Keratinocyte (primary cell): ENCODE results near the gene CBL. TPM values are rescaled to one million over a fixed set of nuclear protein-coding genes. Genes with fewer than 3 reads are reported as not detected.

ENCODE experiments used
- DNase-seq: peaks from one replicate; pipeline ENCODE4 v3.0.0-alpha.2; 2011; ENCODE audit warnings: low read depth, missing footprints, low spot score
- FAIRE-seq: peaks from 2 replicates; lab custom pipeline; 2011; peaks lifted over from hg19 to GRCh38; lab: Jason Lieb, UNC
- H2AFZ ChIP-seq: 2 replicates; pipeline ENCODE4 v1.6.0; 2012; ENCODE audit warnings: low read length, control low read depth, inconsistent platforms; ENCODE audit not compliant: control insufficient read depth
- H3K27ac ChIP-seq: 2 replicates; pipeline ENCODE4 v1.5.1; 2011; ENCODE audit warnings: low read length; ENCODE audit not compliant: control insufficient read depth, insufficient read depth
- H3K27me3 ChIP-seq: 3 replicates; pipeline ENCODE4 v1.6.0; 2011; ENCODE audit warnings: low read length; ENCODE audit not compliant: control insufficient read depth, insufficient read depth; ENCODE audit errors: extremely low read depth
- H3K36me3 ChIP-seq, 2 experiments: 2 replicates in 1 of 2; 3 replicates in 1 of 2; pipeline ENCODE4 v1.5.1; 2011; ENCODE audit warnings: low read length in 2 of 2, mild to moderate bottlenecking in 1 of 2; ENCODE audit not compliant: control insufficient read depth in 2 of 2, insufficient read depth in 2 of 2; ENCODE audit errors: extremely low read depth in 1 of 2
- H3K4me1 ChIP-seq: 3 replicates; pipeline ENCODE4 v1.5.1; 2011; ENCODE audit warnings: low read length; ENCODE audit not compliant: control insufficient read depth, insufficient read depth; ENCODE audit errors: extremely low read depth
- H3K4me2 ChIP-seq: 3 replicates; pipeline ENCODE4 v1.6.0; 2011; ENCODE audit warnings: low read depth, low read length; ENCODE audit not compliant: control insufficient read depth, insufficient read depth; ENCODE audit errors: extremely low read depth
- H3K4me3 ChIP-seq, 3 experiments: fragments of 200-600 bp in 1 of 3; sonication (generic) in 1 of 3; 2 replicates in 2 of 3; 3 replicates in 1 of 3; pipeline ENCODE4 v1.5.1; 2011 to 2016; ENCODE audit warnings: low read length in 3 of 3, mild to moderate bottlenecking in 3 of 3, control low read depth in 2 of 3, inconsistent platforms in 1 of 3, low read depth in 1 of 3, mixed read lengths in 1 of 3, mixed run types in 1 of 3, moderate library complexity in 1 of 3; ENCODE audit not compliant: control insufficient read depth in 2 of 3, insufficient read depth in 2 of 3; ENCODE audit errors: extremely low read depth in 1 of 3
- H3K79me2 ChIP-seq: 2 replicates; pipeline ENCODE4 v1.6.0; 2012; ENCODE audit warnings: low read length; ENCODE audit not compliant: control insufficient read depth, insufficient read depth
- H3K9ac ChIP-seq: 3 replicates; pipeline ENCODE4 v1.6.0; 2011; ENCODE audit warnings: low read length; ENCODE audit not compliant: control insufficient read depth, insufficient read depth; ENCODE audit errors: extremely low read depth
- H3K9me1 ChIP-seq: 3 replicates; pipeline ENCODE4 v1.6.0; 2011; ENCODE audit warnings: low read length; ENCODE audit not compliant: control insufficient read depth, insufficient read depth; ENCODE audit errors: extremely low read depth
- H3K9me3 ChIP-seq: 2 replicates; pipeline ENCODE4 v1.5.1; 2012; ENCODE audit warnings: low read depth, low read length; ENCODE audit not compliant: control insufficient read depth
- H4K20me1 ChIP-seq: 3 replicates; pipeline ENCODE4 v1.6.0; 2011; ENCODE audit warnings: low read length; ENCODE audit not compliant: control insufficient read depth, insufficient read depth; ENCODE audit errors: extremely low read depth
- CTCF ChIP-seq, 3 experiments: IDR thresholded peaks in 1 of 3; conservative IDR thresholded peaks in 1 of 3; optimal IDR thresholded peaks in 1 of 3; 2 replicates in 2 of 3; 3 replicates in 1 of 3; pipeline versions ENCODE3 to v1.5.1; 2011; ENCODE audit warnings: low read length in 3 of 3, mild to moderate bottlenecking in 3 of 3, moderate library complexity in 2 of 3, control low read depth in 1 of 3, inconsistent platforms in 1 of 3; ENCODE audit not compliant: insufficient read depth in 2 of 3; ENCODE audit errors: extremely low read depth in 1 of 3
- EZH2 ChIP-seq: IDR thresholded peaks from one replicate; pipeline ENCODE4 v1.6.1; 2012; ENCODE audit warnings: inconsistent platforms, mild to moderate bottlenecking, low read length, moderate library complexity
- dilution Hi-C: fragments of 300-500 bp; cut with MboI; formaldehyde crosslinking; loops from one replicate; pipeline ENCODE4 v1.7.0; 2020; ENCODE audit warnings: low sequenced_read_pairs; ENCODE audit not compliant: extremely low pct_ligation_motif_present
- polyA plus RNA-seq, 5 experiments: library from polyadenylated mRNA; depleted of rRNA in 3 of 5; stranded (reverse) in 3 of 5; stranded (forward) in 1 of 5; unstranded in 1 of 5; fragments of >200 nt; gene quantifications; 1 replicate in 1 of 5; 2 replicates in 3 of 5; 3 replicates in 1 of 5; pipeline versions ENCODE4 v1.2.1 to v1.2.3, GENCODE V29; 2011 to 2012; ENCODE audit warnings: missing spikeins in 2 of 5, low read depth in 1 of 5, low replicate concordance in 1 of 5

CBL gene
- polyA plus RNA-seq, 1 donor (not counting 4 experiments of a cell fraction or from before 2014, with no cell fraction given): 14.1 TPM

GRCh38 chr11:119314726-119315125 lies 108.6 kb downstream of the CBL start:
- Histone ChIP-seq H2AFZ (no peak overlapping the region), H3K27me3 (peaks cover 6% of the 10 kb centered on the region), H3K36me3 (peaks cover under 1 to 3% of the 10 kb centered on the region in 2 experiments), H4K20me1 (no peaks in the 10 kb centered on the region), H3K4me2 (no peak overlapping the region), H3K9me3 (no peaks in the 10 kb centered on the region), H3K4me3 (no peak overlapping the region), H3K9ac (no peak overlapping the region), H3K9me1 (peaks cover 4% of the 10 kb centered on the region), H3K4me1 (peaks cover 48% of the 10 kb centered on the region), H3K27ac (no peak overlapping the region), H3K79me2 (no peaks in the 10 kb centered on the region)
- DNase-seq (no peak), FAIRE-seq (no peak)
- TF ChIP-seq CTCF (optimal IDR thresholded peaks at IDR 0.05 in 1 of 3, IDR thresholded peaks at IDR 0.05 in 1 of 3, conservative IDR thresholded peaks at IDR 0.05 in 1 of 3; ENCODE audit: extremely low read depth in 1 of 3, insufficient read depth in 2 of 3, low read length in 3 of 3): no peak
- TF ChIP-seq EZH2: no peak
- dilution Hi-C loops: no loop called here

- H3K9ac ChIP-seq: no peak overlapping the region
- H3K79me2 ChIP-seq: no peaks in the 10 kb centered on the region
- TF ChIP-seq EZH2 (no peak), CTCF (optimal IDR thresholded peaks at IDR 0.05 in 1 of 3, IDR thresholded peaks at IDR 0.05 in 1 of 3, conservative IDR thresholded peaks at IDR 0.05 in 1 of 3; ENCODE audit: extremely low read depth in 1 of 3, insufficient read depth in 2 of 3, low read length in 3 of 3) (peak in 1 of 3 experiments; percentile 16)
- peaks cover 0 to 2% of the 10 kb centered on the region in 2 experiments for H3K36me3 ChIP-seq
- FAIRE-seq (no peak), DNase-seq (no peak)
- peaks cover 4% of the 10 kb centered on the region for H3K9me1 ChIP-seq
- peak overlapping the region; percentile 34 to 65 (median 64) for H3K4me3 ChIP-seq
- H3K27ac ChIP-seq: no peak overlapping the region
- H3K4me2 ChIP-seq: peak overlapping the region; percentile 93
- H3K9me3 ChIP-seq: no peaks in the 10 kb centered on the region
- peaks cover 6% of the 10 kb centered on the region for H3K27me3 ChIP-seq
- peaks cover 43% of the 10 kb centered on the region for H3K4me1 ChIP-seq
- peak overlapping the region; percentile 47 for H2AFZ ChIP-seq
- H4K20me1 ChIP-seq: no peaks in the 10 kb centered on the region
- dilution Hi-C loops: no loop called here
Observed at GRCh38 chr11:119315131-119316015, 109.2 kb downstream of the CBL start.
